ENCODE results near the gene FAM83E.
A peak's percentile ranks its signal among the peaks of the same experiment; 100 is the strongest.
"Not testable (repeated sequence)": the region's sequence is repeated elsewhere in the genome, so short reads cannot be mapped to it uniquely, and the experiment has no call there.

The FAM83E gene

GRCh38 chr19:48639483-48640375, 24.9 kb upstream of the FAM83E start:
- DNase-seq, result no peak

GRCh38 chr19:48638831-48639381, 24.0 kb upstream of the FAM83E start:
- DNase-seq, result no peak

GRCh38 chr19:48637948-48638830, 23.3 kb upstream of the FAM83E start:
- peak; percentile 69 for DNase-seq

- peak; percentile 99 for DNase-seq
Measured at GRCh38 chr19:48637449-48637947, 22.6 kb upstream of the FAM83E start.

- no peak for DNase-seq
Measured at GRCh38 chr19:48636859-48637448, 22.1 kb upstream of the FAM83E start, which contains the start of gene DBP. DBP (minus strand) TSS chr19:48637379; CDS start chr19:48636994, 385 bp downstream.

DNA sequence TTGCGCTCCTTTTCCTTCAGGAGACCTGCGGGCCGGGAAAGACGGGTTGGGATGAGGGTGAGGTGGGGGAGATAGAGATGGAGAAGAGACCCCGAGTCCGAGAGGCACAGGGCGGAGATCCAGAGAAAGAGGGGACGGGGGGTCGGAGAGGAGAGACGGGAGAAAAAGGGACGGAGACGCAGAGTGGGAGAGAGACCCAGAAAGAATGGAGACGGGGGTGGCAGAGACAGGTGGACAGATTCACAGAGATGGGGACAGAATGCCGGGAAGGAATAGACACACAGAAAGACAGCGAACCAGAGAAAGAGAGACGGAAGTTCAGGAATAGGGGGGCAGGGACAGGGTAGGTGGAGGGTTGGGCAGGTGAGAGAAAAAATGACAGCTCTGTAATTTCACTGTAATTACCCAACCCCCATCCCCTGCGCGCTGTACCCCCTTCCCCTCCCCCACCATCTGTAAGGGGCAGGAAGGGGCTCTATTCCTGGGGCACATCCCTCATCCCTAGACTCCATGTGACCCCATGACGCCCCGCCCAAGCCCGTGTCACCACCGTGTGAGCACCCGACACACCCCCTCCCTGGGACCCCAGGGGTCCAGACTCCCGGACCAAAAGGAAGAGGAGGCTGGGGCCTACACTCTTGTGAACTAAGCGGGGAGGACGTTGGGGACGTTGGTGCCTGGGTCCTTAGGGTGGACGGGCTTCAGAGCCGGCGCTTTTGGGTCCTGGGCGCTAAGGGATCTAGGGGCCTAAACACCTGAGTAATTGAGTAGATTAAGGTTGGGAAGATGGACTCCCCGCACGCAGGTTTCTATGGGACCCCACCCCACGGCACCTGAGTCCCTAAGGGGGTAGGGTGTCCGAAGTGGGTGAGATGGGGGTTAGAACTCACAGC, 21.3 kb upstream of the FAM83E start:
- no peak for DNase-seq

GRCh38 chr19:48635263-48635965, 20.5 kb upstream of the FAM83E start:
- DNase-seq, result peak; percentile 66

- DNase-seq, result peak; percentile 88
Measured at GRCh38 chr19:48634424-48635262, 19.8 kb upstream of the FAM83E start.

DNA sequence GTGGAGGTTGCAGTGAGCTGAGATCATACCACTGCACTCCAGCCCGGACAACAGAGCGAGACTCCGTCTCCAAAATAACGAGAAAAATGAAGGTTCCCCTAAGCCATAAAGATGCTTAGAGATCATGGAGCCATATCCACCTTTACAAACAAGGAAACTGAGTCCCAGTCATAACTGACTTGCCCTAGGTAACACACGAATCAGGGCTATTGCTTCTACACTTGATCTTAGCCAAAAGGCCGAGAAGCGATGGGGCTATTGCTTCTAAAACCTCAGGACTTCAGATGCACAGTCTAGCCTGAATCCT, 19.1 kb upstream of the FAM83E start:
- DNase-seq, result no peak

GRCh38 chr19:48633148-48634035, 18.5 kb upstream of the FAM83E start:
- no peak for DNase-seq

DNA sequence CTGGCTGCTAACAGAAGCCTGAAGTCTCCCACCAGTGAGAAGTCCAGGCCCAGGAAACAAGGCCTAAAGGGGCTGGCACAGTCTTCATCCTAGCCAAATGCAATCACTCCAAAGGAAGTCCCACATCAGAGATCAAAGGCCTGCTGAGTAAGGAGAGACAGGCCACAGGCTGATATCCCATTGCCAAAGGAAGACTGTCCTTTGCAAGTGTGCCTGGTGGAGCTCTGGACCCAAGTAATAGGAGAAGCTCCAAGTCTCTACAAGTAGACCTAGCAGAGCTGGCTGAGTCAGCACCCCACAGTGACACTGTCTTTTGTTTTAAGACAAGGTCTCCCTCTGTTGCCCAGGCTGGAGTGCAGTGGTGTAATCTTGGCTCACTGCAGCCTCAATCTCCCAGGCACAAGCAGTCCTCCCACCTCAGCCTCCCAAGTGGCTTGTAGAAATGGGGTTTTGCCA, 17.8 kb upstream of the FAM83E start:
- no peak for DNase-seq

DNA sequence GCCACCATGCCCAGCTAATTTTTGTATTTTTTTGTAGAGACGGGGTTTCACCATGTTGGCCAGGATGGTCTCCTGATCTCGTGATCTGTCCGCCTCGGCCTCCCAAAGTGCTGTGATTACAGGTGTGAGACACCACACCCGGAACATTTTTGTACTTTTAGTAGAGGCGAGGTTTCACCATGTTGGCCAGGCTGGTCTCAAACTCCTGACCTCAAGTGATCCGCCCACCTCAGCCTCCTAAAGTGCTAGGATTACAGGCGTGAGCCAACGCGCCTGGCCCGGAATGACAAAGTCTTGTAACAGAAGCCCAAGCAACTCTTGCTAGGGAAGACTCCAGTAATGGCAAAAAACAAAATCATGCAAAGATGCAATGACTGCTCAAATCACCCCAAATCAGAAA, 17.4 kb upstream of the FAM83E start:
- not testable (repeated sequence) for DNase-seq

DNA sequence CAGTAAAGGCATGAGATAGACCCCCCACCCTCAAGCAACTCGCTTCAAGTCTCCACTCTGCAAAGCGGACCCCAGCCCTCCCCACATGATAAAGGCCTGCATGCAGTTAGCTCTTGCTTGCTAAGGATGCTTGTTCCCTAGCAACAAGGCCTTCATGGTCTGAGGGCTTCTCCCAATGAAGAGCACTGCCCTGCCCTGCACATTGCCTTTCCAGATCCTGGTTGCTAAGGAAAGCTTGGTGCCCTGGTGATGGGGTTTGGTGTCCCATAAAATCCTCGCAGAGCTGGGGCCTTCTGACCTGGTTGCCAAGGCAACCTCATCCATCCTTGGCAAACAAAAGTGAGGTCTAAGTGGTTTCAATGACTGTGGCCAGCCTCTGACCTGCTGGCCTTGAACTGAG, 16.3 kb upstream of the FAM83E start:
- no peak for DNase-seq

GRCh38 chr19:48630296-48631063, 15.6 kb upstream of the FAM83E start:
- DNase-seq, result no peak

DNA sequence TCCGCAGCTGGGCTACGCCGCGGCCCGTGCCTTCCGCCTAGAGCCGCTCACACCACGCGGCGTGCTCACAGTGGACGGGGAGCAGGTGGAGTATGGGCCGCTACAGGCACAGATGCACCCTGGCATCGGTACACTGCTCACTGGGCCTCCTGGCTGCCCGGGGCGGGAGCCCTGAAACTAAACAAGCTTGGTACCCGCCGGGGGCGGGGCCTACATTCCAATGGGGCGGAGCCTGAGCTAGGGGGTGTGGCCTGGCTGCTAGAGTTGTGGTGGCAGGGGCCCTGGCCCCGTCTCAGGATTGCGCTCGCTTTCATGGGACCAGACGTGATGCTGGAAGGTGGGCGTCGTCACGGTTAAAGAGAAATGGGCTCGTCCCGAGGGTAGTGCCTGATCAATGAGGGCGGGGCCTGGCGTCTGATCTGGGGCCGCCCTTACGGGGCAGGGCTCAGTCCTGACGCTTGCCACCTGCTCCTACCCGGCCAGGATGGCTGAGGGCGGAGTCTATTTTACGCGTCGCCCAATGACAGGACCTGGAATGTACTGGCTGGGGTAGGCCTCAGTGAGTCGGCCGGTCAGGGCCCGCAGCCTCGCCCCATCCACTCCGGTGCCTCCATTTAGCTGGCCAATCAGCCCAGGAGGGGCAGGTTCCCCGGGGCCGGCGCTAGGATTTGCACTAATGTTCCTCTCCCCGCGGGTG, 14.9 kb upstream of the FAM83E start:
- DNase-seq, result no peak

DNA sequence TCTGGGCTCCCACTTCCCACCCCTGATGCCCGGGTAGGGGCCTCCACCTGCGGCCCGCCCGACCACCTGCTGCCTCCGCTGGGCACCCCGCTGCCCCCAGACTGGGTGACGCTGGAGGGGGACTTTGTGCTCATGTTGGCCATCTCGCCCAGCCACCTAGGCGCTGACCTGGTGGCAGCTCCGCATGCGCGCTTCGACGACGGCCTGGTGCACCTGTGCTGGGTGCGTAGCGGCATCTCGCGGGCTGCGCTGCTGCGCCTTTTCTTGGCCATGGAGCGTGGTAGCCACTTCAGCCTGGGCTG, 14.4 kb upstream of the FAM83E start:
- DNase-seq, result no peak

- no peak for DNase-seq
Measured at GRCh38 chr19:48628486-48629296, 13.8 kb upstream of the FAM83E start.

All from activated T-cell treated with anti-CD3 and anti-CD28 coated beads for 4 hours (primary cell).